Choroid plexus epithelial cell (primary cell): ENCODE results near the gene IGF1.

Experiments used
- DNase-seq: peaks from one replicate; pipeline ENCODE4 v3.0.0-alpha.2; 2010; ENCODE audit warnings: low read depth
- H3K4me3 ChIP-seq: 2 replicates; pipeline ENCODE4 v1.5.1; 2011; ENCODE audit warnings: low read depth, mild to moderate bottlenecking, control low read depth, low read length, moderate library complexity
- TF ChIP-seq, protein P1 (sequence below): conservative IDR thresholded peaks from 2 replicates; pipeline ENCODE4 v1.5.1; 2011; ENCODE audit warnings: low read depth, mild to moderate bottlenecking, control low read depth, inconsistent platforms, low read length, moderate library complexity

IGF1 gene

DNA sequence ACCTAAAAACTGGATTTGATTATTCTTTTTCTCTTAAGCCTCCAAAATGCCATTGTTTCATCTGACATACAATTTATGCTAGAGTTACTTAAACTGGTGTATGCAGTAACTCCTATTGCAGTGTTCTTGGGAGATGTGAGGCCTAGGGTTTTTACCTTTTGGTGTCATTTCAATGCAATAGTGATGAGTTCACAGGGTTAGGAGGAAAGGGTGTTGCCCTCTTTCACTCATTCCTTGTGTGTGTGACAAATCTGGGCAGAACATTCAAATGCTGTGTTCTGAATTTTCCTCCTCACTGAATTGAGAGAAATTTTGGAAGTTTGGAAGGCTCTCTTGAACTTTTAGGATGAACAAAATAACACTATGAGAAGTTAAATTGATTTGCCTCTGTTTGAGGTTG, 69.9 kb downstream of the IGF1 start:
- H3K4me3 ChIP-seq, result no peak overlapping the region
- DNase-seq, result no peak
- TF ChIP-seq, protein P1, sequence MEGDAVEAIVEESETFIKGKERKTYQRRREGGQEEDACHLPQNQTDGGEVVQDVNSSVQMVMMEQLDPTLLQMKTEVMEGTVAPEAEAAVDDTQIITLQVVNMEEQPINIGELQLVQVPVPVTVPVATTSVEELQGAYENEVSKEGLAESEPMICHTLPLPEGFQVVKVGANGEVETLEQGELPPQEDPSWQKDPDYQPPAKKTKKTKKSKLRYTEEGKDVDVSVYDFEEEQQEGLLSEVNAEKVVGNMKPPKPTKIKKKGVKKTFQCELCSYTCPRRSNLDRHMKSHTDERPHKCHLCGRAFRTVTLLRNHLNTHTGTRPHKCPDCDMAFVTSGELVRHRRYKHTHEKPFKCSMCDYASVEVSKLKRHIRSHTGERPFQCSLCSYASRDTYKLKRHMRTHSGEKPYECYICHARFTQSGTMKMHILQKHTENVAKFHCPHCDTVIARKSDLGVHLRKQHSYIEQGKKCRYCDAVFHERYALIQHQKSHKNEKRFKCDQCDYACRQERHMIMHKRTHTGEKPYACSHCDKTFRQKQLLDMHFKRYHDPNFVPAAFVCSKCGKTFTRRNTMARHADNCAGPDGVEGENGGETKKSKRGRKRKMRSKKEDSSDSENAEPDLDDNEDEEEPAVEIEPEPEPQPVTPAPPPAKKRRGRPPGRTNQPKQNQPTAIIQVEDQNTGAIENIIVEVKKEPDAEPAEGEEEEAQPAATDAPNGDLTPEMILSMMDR, result no peak

DNA sequence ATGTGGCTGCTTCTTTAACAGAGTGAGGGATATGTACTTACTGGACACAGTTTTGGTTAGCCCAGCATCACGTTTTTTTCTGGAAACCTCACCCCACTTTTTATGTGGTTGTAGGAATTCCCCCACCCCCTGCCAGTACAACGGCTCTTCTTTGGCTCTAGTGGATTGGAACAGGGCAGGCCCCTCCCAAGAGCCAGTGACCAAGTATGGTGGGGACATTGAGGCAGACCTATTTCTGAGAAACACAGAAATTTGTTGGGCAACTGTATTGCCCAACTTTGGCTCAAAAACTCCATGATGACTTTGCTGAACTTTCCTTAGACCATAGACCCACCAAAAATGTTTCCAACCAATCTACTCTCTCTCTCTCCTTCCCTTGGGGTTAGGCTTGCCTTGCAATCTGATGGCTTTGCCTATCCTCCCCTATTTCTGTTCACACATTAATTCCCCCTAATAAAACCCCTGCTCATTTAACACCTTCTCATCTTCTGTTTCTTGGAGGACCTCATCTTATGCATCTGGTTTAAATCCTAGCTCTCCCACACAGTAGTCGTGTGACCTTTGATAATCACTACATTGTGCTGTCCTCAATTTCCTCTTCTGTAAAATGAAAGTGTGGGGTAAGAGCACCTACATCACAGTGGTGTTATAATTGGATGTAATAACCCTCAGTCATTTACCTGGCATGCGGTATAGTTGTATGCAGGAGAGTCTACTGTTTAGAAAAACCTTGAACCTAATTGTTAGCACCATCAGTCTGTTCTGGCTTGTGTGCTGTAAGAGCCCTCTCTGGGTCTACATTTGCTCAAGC, 71.7 kb downstream of the IGF1 start:
- TF ChIP-seq, protein P1, result no peak
- no peak overlapping the region for H3K4me3 ChIP-seq
- DNase-seq, result no peak

DNA sequence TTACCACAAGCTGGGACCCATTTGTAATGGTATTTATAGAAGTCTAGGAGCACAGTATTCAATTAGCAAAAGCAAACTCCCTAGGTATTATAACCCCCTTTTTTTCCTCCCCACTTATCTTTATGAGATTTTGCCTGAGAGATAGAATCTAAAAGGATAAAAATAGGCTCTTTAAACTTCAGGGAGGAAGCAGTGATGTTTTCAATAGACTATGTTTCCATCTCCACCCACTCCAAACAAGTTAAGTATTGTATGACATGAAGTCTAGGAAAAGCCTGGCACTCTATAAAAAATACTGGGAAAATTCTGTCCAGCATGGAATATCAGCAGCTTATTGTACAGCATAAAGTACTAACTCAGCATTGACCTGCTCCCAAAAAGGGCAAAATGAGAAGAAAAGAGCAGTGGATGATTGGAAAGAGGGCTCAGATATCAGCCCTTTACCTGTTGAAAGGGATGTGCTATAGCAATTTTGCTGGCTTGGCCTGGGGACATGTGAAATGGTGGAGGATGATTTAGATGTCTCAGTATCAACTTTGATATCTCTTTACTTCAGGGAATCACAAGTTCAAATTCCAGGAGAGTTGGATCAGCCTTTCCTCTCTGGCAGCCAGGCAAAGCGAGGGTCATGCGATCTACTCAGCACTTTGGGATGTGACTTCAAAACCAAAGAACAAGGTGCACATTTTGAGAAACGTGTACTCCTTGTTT, 72.4 kb downstream of the IGF1 start:
- H3K4me3 ChIP-seq, result no peak overlapping the region
- TF ChIP-seq, protein P1, result no peak
- DNase-seq, result no peak

DNA sequence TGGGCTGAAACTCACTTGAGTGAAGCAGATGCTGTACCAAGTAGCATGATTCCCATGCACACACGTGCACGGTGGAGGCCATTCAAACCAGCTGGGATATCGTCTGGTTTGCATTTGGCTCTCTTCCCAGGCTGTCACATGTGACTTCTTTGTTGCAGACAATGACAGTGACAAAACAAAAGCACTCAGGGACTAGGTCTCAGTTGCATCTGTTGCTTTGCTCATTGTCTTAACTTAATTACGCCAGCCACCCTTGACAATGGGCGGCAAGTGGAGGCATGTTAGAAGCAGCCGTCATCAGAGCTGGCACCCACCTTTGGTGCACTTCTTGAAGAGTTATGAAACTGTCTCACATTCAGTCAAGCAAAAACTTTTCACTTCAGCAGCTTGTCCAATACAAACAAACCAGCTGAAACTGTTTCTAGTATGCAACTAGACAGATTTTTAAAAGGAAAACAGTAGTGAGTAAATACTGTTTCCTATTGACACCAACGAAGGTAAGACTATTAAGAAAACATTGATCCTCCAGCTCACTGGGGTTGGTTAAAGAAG, 74.3 kb downstream of the IGF1 start:
- peak; percentile 0 for DNase-seq
- TF ChIP-seq, protein P1, result no peak

DNA sequence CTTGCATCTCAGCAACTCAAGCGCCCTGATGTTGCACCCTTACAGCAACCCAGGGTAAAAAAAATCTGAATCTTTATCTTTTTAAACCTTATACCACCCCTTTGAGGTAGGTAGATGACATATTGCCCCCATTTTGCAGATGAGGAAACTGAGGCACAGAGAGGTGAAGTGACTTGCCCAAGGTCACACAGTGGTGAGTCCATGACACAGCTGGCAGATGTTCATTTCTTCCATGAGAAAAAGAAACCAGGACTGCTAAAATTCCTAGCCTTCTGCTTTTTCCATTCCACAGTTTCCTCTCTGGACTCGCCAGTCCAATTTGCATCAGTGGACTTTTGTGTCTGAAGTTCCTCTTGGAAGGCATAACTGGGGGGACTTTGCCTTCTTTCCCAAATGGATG, 79.3 kb downstream of the IGF1 start:
- TF ChIP-seq, protein P1, result no peak
- no peak overlapping the region for H3K4me3 ChIP-seq
- no peak for DNase-seq

More for the DNA sequence above, 74.3 kb downstream of the IGF1 start:
- no peak overlapping the region for H3K4me3 ChIP-seq

DNA sequence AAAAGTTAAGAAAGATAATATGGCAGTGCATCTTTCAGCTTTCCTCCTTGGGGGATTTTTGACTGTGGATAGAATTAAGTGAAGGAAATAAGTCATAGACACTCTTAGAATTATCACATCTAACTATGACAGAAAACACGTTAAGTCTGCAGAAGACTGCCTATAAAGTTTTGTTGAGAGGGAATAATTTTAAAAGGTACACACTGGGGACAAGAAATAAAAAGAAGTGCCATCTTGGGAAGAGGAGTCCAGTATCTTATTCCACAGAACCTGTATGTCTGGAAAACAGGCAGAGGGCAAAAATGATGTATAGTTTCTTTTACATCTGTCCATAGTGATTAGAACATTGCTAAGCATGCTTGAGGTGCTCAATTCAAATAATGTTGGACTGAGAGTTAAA, 80.7 kb downstream of the IGF1 start:
- TF ChIP-seq, protein P1, result no peak
- H3K4me3 ChIP-seq, result no peak overlapping the region
- no peak for DNase-seq
